Activated naive CD4-positive, alpha-beta T cell treated with anti-CD3 and anti-CD28 coated beads for 36 hours (primary cell): ENCODE data around the gene VMP1. TPM values are rescaled to one million over a fixed set of nuclear protein-coding genes. Genes with fewer than 3 reads are reported as not detected.

Experiments
- CTCF ChIA-PET: fragments of 350-600 bp; sonication (Branson Sonifier 250); formaldehyde crosslinking; loops from one replicate; lab custom pipeline; 2021; ENCODE audit warnings: antibody characterized with exemption; lab: Charles Lee
- DNase-seq: peaks from one replicate; pipeline ENCODE4 v3.0.0-alpha.2; 2020
- H3K27ac Mint-ChIP-seq: one replicate; pipeline ENCODE4 v1.8.0; 2021; ENCODE audit warnings: mild to moderate bottlenecking, mixed read lengths
- H3K27me3 Mint-ChIP-seq: one replicate; pipeline ENCODE4 v1.8.0; 2021; ENCODE audit warnings: low read depth, mixed read lengths
- H3K36me3 Mint-ChIP-seq: one replicate; pipeline ENCODE4 v1.8.0; 2021; ENCODE audit warnings: low read depth, mixed read lengths
- H3K4me1 Mint-ChIP-seq: one replicate; pipeline ENCODE4 v1.8.0; 2021; ENCODE audit warnings: low read depth, mixed read lengths
- H3K4me3 Mint-ChIP-seq: one replicate; pipeline ENCODE4 v1.8.0; 2021; ENCODE audit warnings: mild to moderate bottlenecking, moderate library complexity, mixed read lengths
- H3K9me3 Mint-ChIP-seq: one replicate; pipeline ENCODE4 v1.8.0; 2021; ENCODE audit warnings: mixed read lengths
- intact Hi-C: fragments of 100-400 bp; cut with micrococcal nuclease; formaldehyde crosslinking; loops from one replicate; pipeline ENCODE4 v1.15.1; 2023
- total RNA-seq, 2 experiments: library from RNA; stranded (reverse); gene quantifications; one replicate each; pipeline ENCODE4 v1.2.3, GENCODE V29; 2021

Gene VMP1
- total RNA-seq: 100 to 1,000 TPM; 423 to 438 TPM

DNA sequence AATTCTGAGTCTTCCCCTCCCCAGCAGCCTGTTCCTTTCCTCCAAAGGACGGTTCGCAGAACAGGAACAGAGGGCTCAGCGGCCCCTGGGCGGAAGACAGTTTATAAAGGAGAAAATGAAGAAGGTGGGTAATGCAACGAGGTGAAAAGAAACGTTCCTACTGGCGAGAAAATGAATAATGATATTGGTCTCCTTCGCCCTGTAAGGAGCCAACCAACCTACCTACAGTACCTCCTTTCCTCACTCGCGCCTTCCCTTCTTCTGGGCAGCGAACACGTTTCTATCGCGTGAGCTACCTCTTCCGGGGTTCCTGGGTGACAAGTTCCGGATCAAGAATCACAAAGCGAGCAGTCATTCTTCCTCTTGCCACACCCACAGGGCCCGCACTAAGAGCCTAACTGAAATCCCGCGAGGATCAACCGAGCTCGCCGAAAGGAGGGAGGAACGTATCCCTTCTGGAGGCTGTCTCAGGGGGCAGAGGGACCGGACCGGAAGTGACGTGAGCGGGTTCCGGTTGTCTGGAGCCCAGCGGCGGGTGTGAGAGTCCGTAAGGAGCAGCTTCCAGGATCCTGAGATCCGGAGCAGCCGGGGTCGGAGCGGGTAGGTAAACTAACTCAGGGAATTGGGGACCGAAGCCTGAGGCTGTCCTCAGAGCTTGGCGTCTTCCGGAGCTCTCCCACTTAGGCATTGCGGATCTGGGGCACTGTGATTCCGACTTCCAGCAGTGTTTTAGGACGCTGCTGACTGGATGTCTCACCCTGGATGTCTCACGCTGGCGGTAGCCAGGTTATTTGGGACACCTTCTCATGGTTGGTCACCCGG, at the start of gene VMP1, which contains the start of gene PTRH2:
TSS of gene VMP1 (plus strand) at position 506 of the 822 bp plus-strand sequence. CDS start 23,793 bp downstream, outside the sequence.
TSS of gene PTRH2 (minus strand) at position 282 of the 822 bp plus-strand sequence. CDS start 9,452 bp downstream, outside the sequence.
- CTCF ChIA-PET: interaction anchor here (1.0 to 1.2 kb wide), 2 partner anchors 37 to 152 kb away, joined by 3 read pairs; no protein-coding TSS in a partner anchor
- peak within 1 kb of the TSS; percentile 92 for H3K27ac Mint-ChIP-seq
- peak; percentile 97 for DNase-seq
- H3K9me3 Mint-ChIP-seq: no peaks in the 10 kb centered on the region
- peaks cover 24% of the 10 kb centered on the region for H3K36me3 Mint-ChIP-seq
- no peaks in the 10 kb centered on the region for H3K27me3 Mint-ChIP-seq
- intact Hi-C loops: loop anchor here (1.0 to 10.0 kb wide), 6 partner anchors 88 to 687 kb away; partner anchors contain the start of genes CLTC, DHX40, TUBD1 and USP32
- H3K4me1 Mint-ChIP-seq: peaks cover 54% of the 10 kb centered on the region
- H3K4me3 Mint-ChIP-seq: peak within 1 kb of the TSS; percentile 94

- intact Hi-C loops: no loop called here
- CTCF ChIA-PET: no interaction called here
- no peaks in the 10 kb centered on the region for H3K9me3 Mint-ChIP-seq
- H3K27ac Mint-ChIP-seq: no peak overlapping the region
- no peak for DNase-seq
- peaks cover 15% of the 10 kb centered on the region for H3K4me1 Mint-ChIP-seq
- no peak overlapping the region for H3K4me3 Mint-ChIP-seq
- H3K27me3 Mint-ChIP-seq: no peaks in the 10 kb centered on the region
- H3K36me3 Mint-ChIP-seq: peaks cover 20% of the 10 kb centered on the region
These were observed 41.2 kb upstream of the VMP1 start for GRCh38 chr17:59666235-59666634.

DNA sequence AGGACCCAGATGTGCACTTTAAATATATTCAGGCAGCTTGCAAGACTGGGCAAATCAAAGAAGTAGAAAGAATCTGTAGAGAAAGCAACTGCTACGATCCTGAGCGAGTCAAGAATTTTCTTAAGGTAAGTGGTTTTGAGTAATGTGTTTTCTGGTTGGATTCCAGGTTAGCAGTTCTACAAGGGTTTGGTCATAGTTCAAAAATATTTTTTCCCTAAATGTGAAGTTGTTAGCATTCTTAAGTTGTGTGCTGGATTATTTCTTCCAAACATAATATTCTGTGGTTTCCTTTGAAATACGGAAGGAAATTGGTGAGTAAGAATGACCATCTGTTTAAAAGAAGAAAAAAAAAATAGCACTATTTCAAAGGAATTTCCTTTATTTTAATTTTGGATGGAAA, 38.6 kb upstream of the VMP1 start:
- CTCF ChIA-PET: interaction anchor here (0.6 kb wide), 1 partner anchor 10 kb away, joined by 3 read pairs; no protein-coding TSS in a partner anchor
- no peak for DNase-seq
- H3K9me3 Mint-ChIP-seq: no peaks in the 10 kb centered on the region
- H3K27ac Mint-ChIP-seq: peak overlapping the region; percentile 3
- H3K36me3 Mint-ChIP-seq: peaks cover 22% of the 10 kb centered on the region
- H3K4me3 Mint-ChIP-seq: no peak overlapping the region
- peaks cover 19% of the 10 kb centered on the region for H3K4me1 Mint-ChIP-seq
- no peaks in the 10 kb centered on the region for H3K27me3 Mint-ChIP-seq
- intact Hi-C loops: no loop called here

GRCh38 chr17:59669411-59669810, 38.0 kb upstream of the VMP1 start:
- H3K4me3 Mint-ChIP-seq: no peak overlapping the region
- no peak overlapping the region for H3K27ac Mint-ChIP-seq
- CTCF ChIA-PET: interaction anchor here (0.6 to 0.9 kb wide), 3 partner anchors 9 to 245 kb away, joined by 3 to 4 read pairs (median 3); no protein-coding TSS in a partner anchor
- H3K36me3 Mint-ChIP-seq: peaks cover 19% of the 10 kb centered on the region
- intact Hi-C loops: no loop called here
- peaks cover 19% of the 10 kb centered on the region for H3K4me1 Mint-ChIP-seq
- no peak for DNase-seq
- no peaks in the 10 kb centered on the region for H3K9me3 Mint-ChIP-seq
- no peaks in the 10 kb centered on the region for H3K27me3 Mint-ChIP-seq

DNA sequence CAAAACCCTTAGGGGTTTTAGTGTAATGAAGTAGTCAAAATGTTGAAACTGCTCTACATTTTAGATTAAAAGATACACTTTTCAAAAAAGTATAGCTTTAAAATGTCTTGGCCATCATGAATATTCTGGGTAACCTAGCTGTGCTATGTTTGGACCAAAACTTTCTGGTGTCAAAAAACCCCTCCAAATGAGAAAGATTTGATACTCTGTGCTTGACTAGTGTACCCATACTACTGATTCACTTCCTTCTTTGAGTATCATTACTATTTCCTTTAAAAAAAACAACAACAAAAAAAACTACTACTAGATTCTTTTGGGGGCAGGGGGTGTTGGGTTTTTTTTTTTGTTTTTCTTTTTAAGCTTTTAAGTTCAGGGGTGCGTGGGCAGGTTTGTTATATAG, 37.5 kb upstream of the VMP1 start:
- H3K36me3 Mint-ChIP-seq: peaks cover 19% of the 10 kb centered on the region

DNA sequence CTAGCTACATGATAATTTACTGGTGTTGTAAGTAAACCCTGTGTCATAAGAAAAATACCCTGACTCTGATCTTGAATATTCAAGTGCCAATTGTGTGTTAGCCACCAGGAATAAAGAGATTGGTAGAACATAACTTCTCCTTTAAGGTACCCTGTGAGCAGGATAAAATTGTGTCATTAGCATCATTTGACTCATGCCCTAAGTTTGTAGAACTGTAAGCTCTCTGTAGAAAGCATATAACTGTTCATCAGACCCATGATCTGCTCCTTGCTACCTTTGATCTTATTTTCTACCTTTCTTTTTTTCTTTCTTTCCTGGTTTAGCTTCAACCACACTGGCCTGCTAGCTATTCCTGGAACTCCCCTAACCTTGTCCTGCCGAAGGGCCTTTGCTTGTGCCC, 36.1 kb upstream of the VMP1 start:
- Mint-ChIP-seq H3K4me3 (no peak overlapping the region), H3K4me1 (peaks cover 19% of the 10 kb centered on the region), H3K9me3 (no peaks in the 10 kb centered on the region), H3K27ac (peak overlapping the region; percentile 22), H3K36me3 (peaks cover 19% of the 10 kb centered on the region), H3K27me3 (no peaks in the 10 kb centered on the region)
- intact Hi-C loops: no loop called here
- CTCF ChIA-PET: interaction anchor here (0.8 to 1.6 kb wide), 5 partner anchors 11 to 111 kb away, joined by 3 to 7 read pairs (median 3); partner anchors contain the start of genes PTRH2 and VMP1
- DNase-seq: no peak

More for the DNA sequence above, 37.5 kb upstream of the VMP1 start:
- no peak for DNase-seq
- intact Hi-C loops: no loop called here
- H3K9me3 Mint-ChIP-seq: no peaks in the 10 kb centered on the region
- H3K27ac Mint-ChIP-seq: peak overlapping the region; percentile 81
- no peaks in the 10 kb centered on the region for H3K27me3 Mint-ChIP-seq
- no peak overlapping the region for H3K4me3 Mint-ChIP-seq
- peaks cover 19% of the 10 kb centered on the region for H3K4me1 Mint-ChIP-seq
- CTCF ChIA-PET: interaction anchor here (0.6 to 1.6 kb wide), 7 partner anchors 9 to 244 kb away, joined by 3 to 4 read pairs (median 3); partner anchors contain the start of genes PTRH2 and VMP1

DNA sequence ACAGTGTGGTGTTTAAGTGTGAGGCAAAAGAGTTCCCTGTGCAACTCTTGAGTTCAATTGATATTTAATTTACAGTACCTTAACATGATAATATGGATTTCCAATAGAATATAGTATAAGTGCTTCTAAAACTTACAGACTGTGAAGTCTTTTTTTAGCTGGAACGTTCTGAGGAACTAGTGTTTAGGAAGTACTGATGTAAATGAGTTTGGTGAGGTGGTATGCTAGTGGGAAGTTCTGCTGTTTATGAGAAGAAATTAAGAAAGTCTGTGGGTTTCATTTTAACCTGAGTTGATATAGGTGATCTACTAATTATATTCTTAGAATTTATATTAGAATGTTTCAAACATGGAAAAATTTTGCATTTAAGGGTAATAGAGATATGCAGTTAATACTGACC, 32.2 kb upstream of the VMP1 start:
- Mint-ChIP-seq H3K36me3 (peaks cover 32% of the 10 kb centered on the region), H3K9me3 (no peaks in the 10 kb centered on the region), H3K4me1 (peaks cover 6% of the 10 kb centered on the region), H3K27ac (peak overlapping the region; percentile 80), H3K27me3 (no peaks in the 10 kb centered on the region), H3K4me3 (no peak overlapping the region)
- CTCF ChIA-PET: interaction anchor here (0.6 kb wide), 1 partner anchor 24 kb away, joined by 3 read pairs; no protein-coding TSS in a partner anchor
- intact Hi-C loops: no loop called here
- DNase-seq: no peak

- H3K4me1 Mint-ChIP-seq: peaks cover 1% of the 10 kb centered on the region
- no peaks in the 10 kb centered on the region for H3K9me3 Mint-ChIP-seq
- CTCF ChIA-PET: no interaction called here
- intact Hi-C loops: no loop called here
- no peak overlapping the region for H3K4me3 Mint-ChIP-seq
- DNase-seq: no peak
- H3K27ac Mint-ChIP-seq: no peak overlapping the region
- H3K36me3 Mint-ChIP-seq: peaks cover 33% of the 10 kb centered on the region
- H3K27me3 Mint-ChIP-seq: no peaks in the 10 kb centered on the region
These were observed 30.7 kb upstream of the VMP1 start for GRCh38 chr17:59676716-59677115.

- H3K27me3 Mint-ChIP-seq: no peaks in the 10 kb centered on the region
- no peak overlapping the region for H3K27ac Mint-ChIP-seq
- H3K36me3 Mint-ChIP-seq: peaks cover 40% of the 10 kb centered on the region
- H3K4me1 Mint-ChIP-seq: peaks cover 2% of the 10 kb centered on the region
- no peaks in the 10 kb centered on the region for H3K9me3 Mint-ChIP-seq
- CTCF ChIA-PET: interaction anchor here (0.6 kb wide), 2 partner anchors 10 to 71 kb away, joined by 3 read pairs; no protein-coding TSS in a partner anchor
- H3K4me3 Mint-ChIP-seq: no peak overlapping the region
- intact Hi-C loops: no loop called here
- no peak for DNase-seq
These were observed 28.5 kb upstream of the VMP1 start for GRCh38 chr17:59678918-59679317.

- Mint-ChIP-seq H3K4me3 (no peak overlapping the region), H3K27ac (no peak overlapping the region), H3K9me3 (no peaks in the 10 kb centered on the region), H3K36me3 (peaks cover 38% of the 10 kb centered on the region), H3K27me3 (no peaks in the 10 kb centered on the region), H3K4me1 (peaks cover 2% of the 10 kb centered on the region)
- CTCF ChIA-PET: no interaction called here
- DNase-seq: no peak
- intact Hi-C loops: no loop called here
These were observed 27.1 kb upstream of the VMP1 start for GRCh38 chr17:59680314-59680713.

- no peak for DNase-seq
- no peaks in the 10 kb centered on the region for H3K9me3 Mint-ChIP-seq
- H3K27me3 Mint-ChIP-seq: no peaks in the 10 kb centered on the region
- H3K4me1 Mint-ChIP-seq: peaks cover 17% of the 10 kb centered on the region
- CTCF ChIA-PET: interaction anchor here (0.6 to 1.1 kb wide), 3 partner anchors 12 to 177 kb away, joined by 3 to 7 read pairs (median 3); no protein-coding TSS in a partner anchor
- H3K27ac Mint-ChIP-seq: peak overlapping the region; percentile 9
- peaks cover 35% of the 10 kb centered on the region for H3K36me3 Mint-ChIP-seq
- no peak overlapping the region for H3K4me3 Mint-ChIP-seq
- intact Hi-C loops: no loop called here
These were observed 24.2 kb upstream of the VMP1 start for GRCh38 chr17:59683283-59683682.

GRCh38 chr17:59684967-59685366, 22.5 kb upstream of the VMP1 start:
- no peak for DNase-seq
- Mint-ChIP-seq H3K27ac (no peak overlapping the region), H3K36me3 (peaks cover 28% of the 10 kb centered on the region), H3K9me3 (no peaks in the 10 kb centered on the region), H3K27me3 (no peaks in the 10 kb centered on the region), H3K4me3 (no peak overlapping the region), H3K4me1 (peaks cover 23% of the 10 kb centered on the region)
- CTCF ChIA-PET: interaction anchor here (0.6 kb wide), 1 partner anchor 15 kb away, joined by 3 read pairs; no protein-coding TSS in a partner anchor
- intact Hi-C loops: no loop called here
